ENCODE data around the gene AKAP6. TPM values are rescaled to one million over a fixed set of nuclear protein-coding genes. Genes with fewer than 3 reads are reported as not detected.
"Not testable (repeated sequence)": the region's sequence is repeated elsewhere in the genome, so short reads cannot be mapped to it uniquely, and the experiment has no call there.

Gene AKAP6
- total and polyA plus RNA-seq, 8 donors, result 3.7 to 7.2 (median 6.0) TPM

DNA sequence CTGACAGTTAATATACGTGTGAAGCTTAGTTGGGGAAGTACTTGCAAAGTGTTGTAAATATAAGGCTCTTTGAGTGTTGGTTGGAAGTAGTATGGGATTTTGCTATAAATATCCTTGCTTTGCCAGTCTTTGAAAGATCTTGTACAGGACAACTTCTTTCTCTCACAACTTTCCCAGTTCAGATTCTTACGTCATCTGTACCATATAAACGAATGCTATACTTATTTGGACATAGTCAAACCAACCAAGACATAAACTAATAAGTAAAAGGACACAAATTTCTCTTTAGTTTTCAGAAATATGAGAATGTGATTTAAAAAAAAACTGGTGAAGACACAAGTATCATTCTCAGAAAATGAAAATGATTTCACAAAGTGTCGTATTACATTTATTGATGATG, 456.5 kb downstream of the AKAP6 start:
- TF ChIP-seq, protein P1, sequence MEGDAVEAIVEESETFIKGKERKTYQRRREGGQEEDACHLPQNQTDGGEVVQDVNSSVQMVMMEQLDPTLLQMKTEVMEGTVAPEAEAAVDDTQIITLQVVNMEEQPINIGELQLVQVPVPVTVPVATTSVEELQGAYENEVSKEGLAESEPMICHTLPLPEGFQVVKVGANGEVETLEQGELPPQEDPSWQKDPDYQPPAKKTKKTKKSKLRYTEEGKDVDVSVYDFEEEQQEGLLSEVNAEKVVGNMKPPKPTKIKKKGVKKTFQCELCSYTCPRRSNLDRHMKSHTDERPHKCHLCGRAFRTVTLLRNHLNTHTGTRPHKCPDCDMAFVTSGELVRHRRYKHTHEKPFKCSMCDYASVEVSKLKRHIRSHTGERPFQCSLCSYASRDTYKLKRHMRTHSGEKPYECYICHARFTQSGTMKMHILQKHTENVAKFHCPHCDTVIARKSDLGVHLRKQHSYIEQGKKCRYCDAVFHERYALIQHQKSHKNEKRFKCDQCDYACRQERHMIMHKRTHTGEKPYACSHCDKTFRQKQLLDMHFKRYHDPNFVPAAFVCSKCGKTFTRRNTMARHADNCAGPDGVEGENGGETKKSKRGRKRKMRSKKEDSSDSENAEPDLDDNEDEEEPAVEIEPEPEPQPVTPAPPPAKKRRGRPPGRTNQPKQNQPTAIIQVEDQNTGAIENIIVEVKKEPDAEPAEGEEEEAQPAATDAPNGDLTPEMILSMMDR (IDR thresholded peaks at IDR 0.05), result no peak
- H3K9me3 ChIP-seq, result peaks cover 0 to 9% of the 10 kb centered on the region in 2 donors
- no peaks in the 10 kb centered on the region for H3K4me1 ChIP-seq
- H3K4me3 ChIP-seq, result no peak overlapping the region
- no peaks in the 10 kb centered on the region for H3K36me3 ChIP-seq
- ATAC-seq (no peak), DNase-seq (no peak)
- H3K27me3 ChIP-seq, result no peaks in the 10 kb centered on the region
- H3K27ac ChIP-seq, result no peak overlapping the region
- intact Hi-C loops (cut with DNase I), result no loop called here

DNA sequence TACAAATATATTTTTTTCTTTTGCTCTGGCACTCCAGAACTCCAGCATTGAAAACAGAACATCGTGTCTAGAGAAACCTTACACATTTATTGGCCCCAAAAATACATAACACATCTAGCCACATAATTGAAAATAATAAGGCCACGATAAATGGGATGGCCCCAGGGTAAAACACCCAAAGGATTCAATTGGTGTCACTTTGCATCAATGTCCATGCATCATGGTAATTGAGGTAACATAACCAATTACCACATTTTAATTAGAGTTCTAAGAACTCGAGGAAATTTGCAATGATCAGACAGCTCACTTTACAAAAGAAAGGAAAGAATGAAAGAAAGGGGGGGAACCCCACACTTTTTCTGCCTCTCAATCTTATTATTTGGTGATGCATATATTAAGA, 457.8 kb downstream of the AKAP6 start:
- Histone ChIP-seq H3K27me3 (no peaks in the 10 kb centered on the region), H3K4me1 (no peaks in the 10 kb centered on the region), H3K4me3 (no peak overlapping the region), H3K9me3 (peaks cover 0 to 22% of the 10 kb centered on the region in 2 donors), H3K36me3 (no peaks in the 10 kb centered on the region), H3K27ac (no peak overlapping the region)
- intact Hi-C loops (cut with DNase I), result no loop called here
- TF ChIP-seq, protein P1 (IDR thresholded peaks at IDR 0.05), result no peak
- ATAC-seq, result no peak
- DNase-seq, result no peak

DNA sequence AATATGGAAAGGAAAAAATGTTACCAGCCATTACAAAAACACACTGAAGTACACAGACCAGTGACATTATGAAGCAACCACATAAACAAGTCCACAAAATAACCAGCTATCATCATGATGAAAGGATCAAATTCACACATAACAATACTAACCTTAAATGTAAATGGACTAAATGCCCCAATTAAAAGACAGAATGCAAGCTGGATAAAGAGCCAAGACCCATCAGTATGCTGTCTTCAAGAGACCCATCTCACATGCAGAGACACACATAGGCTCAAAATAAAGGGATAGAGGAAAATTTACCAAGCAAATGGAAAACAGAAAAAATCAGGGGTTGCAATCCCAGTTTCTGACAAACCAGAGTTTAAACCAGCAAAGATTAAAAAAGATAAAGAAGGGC, 463.9 kb downstream of the AKAP6 start:
- H3K4me3 ChIP-seq; H3K27me3 ChIP-seq; H3K27ac ChIP-seq; ATAC-seq; H3K36me3 ChIP-seq; H3K4me1 ChIP-seq; DNase-seq; intact Hi-C loops (cut with DNase I): not testable (repeated sequence)
- H3K9me3 ChIP-seq, result peaks cover 0 to 65% of the 10 kb centered on the region in 2 donors

DNA sequence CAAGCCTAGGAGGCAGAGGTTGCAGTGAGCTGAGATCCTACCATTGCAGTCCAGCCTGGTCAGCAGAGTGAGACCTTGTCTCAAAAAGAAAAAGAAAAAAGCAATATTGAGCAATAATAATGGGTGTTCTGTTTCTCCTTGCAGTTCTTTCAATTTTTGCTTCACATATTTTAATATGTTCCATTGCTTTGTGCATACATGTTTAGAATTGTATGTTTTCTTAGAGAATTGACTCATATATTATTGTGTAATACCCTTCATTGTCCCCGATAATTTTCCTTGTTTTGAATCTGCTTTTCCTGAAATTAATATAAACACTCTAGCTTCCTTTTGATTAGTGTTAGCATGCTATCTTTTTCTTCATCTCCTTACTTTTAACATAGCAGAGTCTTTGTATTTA, 471.2 kb downstream of the AKAP6 start:
- TF ChIP-seq, protein P1 (IDR thresholded peaks at IDR 0.05), result no peak
- H3K36me3 ChIP-seq, result no peaks in the 10 kb centered on the region
- H3K4me1 ChIP-seq, result no peaks in the 10 kb centered on the region
- H3K4me3 ChIP-seq, result no peak overlapping the region
- H3K27ac ChIP-seq, result no peak overlapping the region
- H3K9me3 ChIP-seq, result peaks cover 0 to 74% of the 10 kb centered on the region in 2 donors
- DNase-seq (no peak), ATAC-seq (no peak)
- intact Hi-C loops (cut with DNase I), result no loop called here
- no peaks in the 10 kb centered on the region for H3K27me3 ChIP-seq

DNA sequence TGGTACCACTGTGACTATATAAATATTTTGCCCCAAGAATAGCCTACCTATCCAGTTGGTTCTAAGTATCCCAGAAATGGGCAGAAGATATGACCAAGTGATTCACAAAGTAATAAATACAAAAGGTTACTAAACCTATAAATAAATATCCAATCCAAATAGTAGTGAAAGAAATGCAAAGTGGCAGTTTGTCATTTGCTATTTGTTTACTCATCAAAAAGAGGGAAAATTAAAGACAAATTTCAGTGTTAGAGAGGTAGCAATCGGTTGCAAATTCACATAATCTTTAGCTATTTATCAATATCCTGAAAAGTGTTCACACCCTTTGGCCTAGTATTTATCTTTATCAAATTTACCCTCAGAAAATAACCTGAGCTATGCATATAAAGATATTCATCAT, 473.2 kb downstream of the AKAP6 start:
- H3K36me3 ChIP-seq, result no peaks in the 10 kb centered on the region
- peaks cover 0 to 65% of the 10 kb centered on the region in 2 donors for H3K9me3 ChIP-seq
- no peak overlapping the region for H3K4me3 ChIP-seq
- H3K27ac ChIP-seq, result no peak overlapping the region
- intact Hi-C loops (cut with DNase I), result no loop called here
- TF ChIP-seq, protein P1 (IDR thresholded peaks at IDR 0.05), result no peak
- H3K4me1 ChIP-seq, result no peaks in the 10 kb centered on the region
- no peak for ATAC-seq
- no peak for DNase-seq
- H3K27me3 ChIP-seq, result no peaks in the 10 kb centered on the region

DNA sequence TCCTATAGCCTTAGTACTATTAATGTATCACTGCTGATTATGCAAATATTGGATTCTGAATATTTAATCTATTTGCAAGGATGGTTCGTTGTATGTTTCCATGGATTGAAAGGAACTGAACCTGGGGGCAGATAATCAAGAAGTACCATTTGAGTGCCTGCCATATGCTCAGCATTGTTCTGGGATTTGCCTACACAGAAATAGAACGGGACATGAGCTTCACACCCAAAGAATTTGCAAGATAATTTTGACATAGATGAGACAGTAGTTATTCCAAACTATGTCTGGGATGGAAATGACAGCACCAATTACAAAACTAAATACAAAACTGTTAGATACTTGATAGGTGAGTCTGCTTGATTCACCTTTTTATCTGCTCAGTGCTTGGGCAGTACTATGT, 476.9 kb downstream of the AKAP6 start:
- TF ChIP-seq, protein P1 (IDR thresholded peaks at IDR 0.05), result no peak
- H3K9me3 ChIP-seq, result peaks cover 0 to 46% of the 10 kb centered on the region in 2 donors
- no peak overlapping the region for H3K27ac ChIP-seq
- H3K4me3 ChIP-seq, result no peak overlapping the region
- no peak for DNase-seq
- peaks cover 0 to 6% of the 10 kb centered on the region in 2 donors for H3K4me1 ChIP-seq
- no peak for ATAC-seq
- H3K36me3 ChIP-seq, result no peaks in the 10 kb centered on the region
- H3K27me3 ChIP-seq, result no peaks in the 10 kb centered on the region
- intact Hi-C loops (cut with DNase I), result no loop called here
